WTC11 (cell line): Measurements from ENCODE around the gene COL18A1.

ENCODE experiments used
- CTCF ChIP-seq: fragments of 200-600 bp; IDR thresholded peaks from 2 replicates; pipeline ENCODE4 v1.8.0; 2022; ENCODE audit warnings: antibody characterized with exemption
- E2F4 ChIP-seq: sonication (generic); formaldehyde crosslinking; IDR thresholded peaks from 2 replicates; pipeline ENCODE4 v1.8.1; 2022; ENCODE audit warnings: low read depth, mild to moderate bottlenecking, moderate library complexity, missing genetic modification reagents, borderline replicate concordance
- GABPB1 ChIP-seq: sonication (generic); formaldehyde crosslinking; IDR thresholded peaks from 2 replicates; pipeline ENCODE4 v1.8.1; 2023; ENCODE audit warnings: mild to moderate bottlenecking, missing genetic modification reagents

- TF ChIP-seq CTCF = no peak
- no peak for TF ChIP-seq E2F4 (CRISPR knock-in tag)
- no peak for TF ChIP-seq GABPB1 (CRISPR knock-in tag)
Observed at GRCh38 chr21:45491056-45491455, 86.1 kb downstream of the COL18A1 start.
